Astrocyte of the spinal cord (primary cell): Measurements from ENCODE around the gene CABP4.
A peak's percentile ranks its signal among the peaks of the same experiment; 100 is the strongest.

Source experiments
- DNase-seq: peaks from one replicate; pipeline ENCODE4 v3.0.0; 2011; ENCODE audit warnings: low read depth, low spot score
- H3K4me3 ChIP-seq: 2 replicates; pipeline ENCODE4 v1.5.1; 2011; ENCODE audit warnings: low read depth, mild to moderate bottlenecking, low read length, moderate library complexity
- in situ Hi-C: cut with HindIII; loops from 2 replicates; pipeline ENCODE4 v1.10.0; 2017; ENCODE audit warnings: low sequenced_read_pairs
- TF ChIP-seq, protein P1 (sequence below): IDR thresholded peaks from 2 replicates; pipeline ENCODE4 v1.5.1; 2012; ENCODE audit warnings: low read depth, mild to moderate bottlenecking, low read length, inconsistent platforms

Gene CABP4

DNA sequence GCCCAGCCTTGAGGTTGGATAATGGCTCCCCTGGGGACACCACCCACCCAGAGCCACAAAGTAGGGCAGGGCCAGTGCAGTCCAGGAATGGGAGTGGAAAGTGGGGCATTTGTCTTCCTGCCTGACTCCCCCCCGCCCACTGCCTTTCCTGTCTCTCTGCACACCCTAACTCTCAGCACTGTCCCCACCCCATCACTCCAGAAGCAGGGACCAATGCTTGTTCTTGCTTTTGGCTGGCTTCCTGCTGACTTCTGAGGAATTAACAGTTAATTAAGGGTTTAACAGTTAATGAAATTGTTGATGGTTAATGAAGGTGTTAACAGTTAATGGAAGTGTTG lies 45.3 kb downstream of the CABP4 start:
- TF ChIP-seq, protein P1, sequence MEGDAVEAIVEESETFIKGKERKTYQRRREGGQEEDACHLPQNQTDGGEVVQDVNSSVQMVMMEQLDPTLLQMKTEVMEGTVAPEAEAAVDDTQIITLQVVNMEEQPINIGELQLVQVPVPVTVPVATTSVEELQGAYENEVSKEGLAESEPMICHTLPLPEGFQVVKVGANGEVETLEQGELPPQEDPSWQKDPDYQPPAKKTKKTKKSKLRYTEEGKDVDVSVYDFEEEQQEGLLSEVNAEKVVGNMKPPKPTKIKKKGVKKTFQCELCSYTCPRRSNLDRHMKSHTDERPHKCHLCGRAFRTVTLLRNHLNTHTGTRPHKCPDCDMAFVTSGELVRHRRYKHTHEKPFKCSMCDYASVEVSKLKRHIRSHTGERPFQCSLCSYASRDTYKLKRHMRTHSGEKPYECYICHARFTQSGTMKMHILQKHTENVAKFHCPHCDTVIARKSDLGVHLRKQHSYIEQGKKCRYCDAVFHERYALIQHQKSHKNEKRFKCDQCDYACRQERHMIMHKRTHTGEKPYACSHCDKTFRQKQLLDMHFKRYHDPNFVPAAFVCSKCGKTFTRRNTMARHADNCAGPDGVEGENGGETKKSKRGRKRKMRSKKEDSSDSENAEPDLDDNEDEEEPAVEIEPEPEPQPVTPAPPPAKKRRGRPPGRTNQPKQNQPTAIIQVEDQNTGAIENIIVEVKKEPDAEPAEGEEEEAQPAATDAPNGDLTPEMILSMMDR = no peak
- in situ Hi-C loops = no loop called here
- H3K4me3 ChIP-seq = no peak overlapping the region
- no peak for DNase-seq

DNA sequence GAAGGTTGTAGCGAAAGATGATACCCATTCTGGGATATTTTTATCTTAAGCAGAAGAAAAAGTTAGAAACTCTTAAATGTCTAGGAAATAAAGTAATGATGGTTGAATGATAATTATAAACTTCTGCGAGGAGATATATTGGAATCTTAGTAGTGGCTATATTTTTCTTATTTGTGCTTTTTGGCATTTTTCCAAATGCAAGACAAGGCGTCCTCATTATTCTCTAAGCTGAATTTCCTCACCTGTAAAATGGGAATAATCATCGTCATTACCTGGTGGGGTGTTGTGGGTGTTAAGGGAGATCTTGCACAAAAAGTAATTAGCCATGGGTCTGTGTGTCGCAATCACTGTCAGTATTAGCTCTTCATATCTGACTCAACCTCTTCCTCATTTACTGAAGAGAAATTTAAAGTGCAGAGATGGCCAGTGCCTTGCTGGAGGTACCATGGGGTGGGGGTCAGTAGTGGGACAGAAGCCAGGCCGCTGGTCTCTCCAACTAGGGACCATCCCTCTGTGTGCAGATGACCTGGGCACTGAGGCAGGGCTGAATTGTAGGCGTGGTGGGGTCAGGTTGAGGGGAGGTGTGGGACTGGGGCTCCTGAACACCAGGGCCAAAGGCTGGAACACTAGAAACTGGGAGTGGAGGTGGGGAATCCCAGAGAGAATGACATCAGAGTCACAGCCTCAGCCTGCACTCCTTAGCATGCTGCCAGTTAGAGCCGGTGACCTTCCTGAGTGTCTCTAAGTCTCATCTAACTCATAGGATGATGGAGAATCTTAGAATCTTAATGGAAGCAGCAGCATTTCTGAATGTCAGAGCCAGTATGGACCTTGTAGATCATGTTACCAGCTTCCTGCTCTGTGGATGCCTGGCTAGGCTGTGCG lies 45.9 kb downstream of the CABP4 start:
- H3K4me3 ChIP-seq = no peak overlapping the region
- no peak for DNase-seq
- in situ Hi-C loops = no loop called here
- TF ChIP-seq, protein P1 = no peak

DNA sequence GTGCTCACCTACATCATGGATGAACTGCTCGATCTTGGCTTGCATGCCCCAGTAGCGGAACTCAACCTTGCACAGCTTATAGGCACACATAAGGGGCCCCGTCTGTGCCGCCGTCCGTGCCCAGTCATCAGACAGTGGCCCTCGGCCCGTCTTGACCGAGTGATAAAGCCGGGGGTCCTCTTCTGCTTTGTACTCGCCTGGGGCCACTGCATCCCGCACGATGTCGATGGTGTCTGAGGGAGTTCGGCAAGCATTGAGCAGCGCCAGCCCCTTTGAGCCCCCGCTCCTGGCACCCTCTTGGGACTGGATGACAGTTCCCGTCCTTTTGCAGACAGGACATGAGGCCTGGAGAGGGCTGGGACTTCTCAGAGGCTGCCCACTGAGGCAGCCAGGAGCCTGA lies 46.7 kb downstream of the CABP4 start:
- in situ Hi-C loops = no loop called here
- TF ChIP-seq, protein P1 = no peak
- no peak for DNase-seq
- no peak overlapping the region for H3K4me3 ChIP-seq

DNA sequence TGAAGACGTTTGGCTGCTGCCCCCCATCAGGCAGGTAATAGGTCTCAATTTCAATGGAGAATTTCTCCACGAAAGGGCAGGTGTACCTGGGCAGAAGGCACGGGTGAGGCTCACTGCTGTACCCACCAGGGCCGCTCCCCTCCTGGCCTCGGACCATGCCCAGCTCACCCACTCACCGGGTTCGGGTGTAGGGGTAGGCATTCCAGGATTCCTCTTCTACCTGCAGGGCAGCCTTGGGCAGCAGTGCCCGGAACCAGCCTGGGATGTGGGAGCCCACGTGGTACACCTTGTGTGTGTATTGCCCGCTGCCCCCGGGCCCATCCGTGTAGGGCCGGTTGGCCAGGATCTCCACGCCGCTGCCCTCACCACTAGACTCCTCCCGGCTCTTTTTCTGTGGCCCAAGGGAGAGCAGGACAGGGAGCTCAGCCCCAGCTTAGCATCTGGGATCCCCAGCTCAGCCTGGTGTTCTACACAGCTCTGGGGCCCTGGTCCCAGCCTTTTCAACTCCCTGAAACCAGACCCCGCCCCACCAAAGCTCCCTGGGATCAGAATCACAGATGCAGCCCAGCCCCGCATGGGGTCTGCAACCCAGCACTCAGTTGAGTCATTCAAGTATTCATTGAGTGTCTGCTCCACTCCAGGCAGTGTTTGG lies 47.3 kb downstream of the CABP4 start:
- in situ Hi-C loops = no loop called here
- TF ChIP-seq, protein P1 = no peak
- no peak for DNase-seq
- no peak overlapping the region for H3K4me3 ChIP-seq

DNA sequence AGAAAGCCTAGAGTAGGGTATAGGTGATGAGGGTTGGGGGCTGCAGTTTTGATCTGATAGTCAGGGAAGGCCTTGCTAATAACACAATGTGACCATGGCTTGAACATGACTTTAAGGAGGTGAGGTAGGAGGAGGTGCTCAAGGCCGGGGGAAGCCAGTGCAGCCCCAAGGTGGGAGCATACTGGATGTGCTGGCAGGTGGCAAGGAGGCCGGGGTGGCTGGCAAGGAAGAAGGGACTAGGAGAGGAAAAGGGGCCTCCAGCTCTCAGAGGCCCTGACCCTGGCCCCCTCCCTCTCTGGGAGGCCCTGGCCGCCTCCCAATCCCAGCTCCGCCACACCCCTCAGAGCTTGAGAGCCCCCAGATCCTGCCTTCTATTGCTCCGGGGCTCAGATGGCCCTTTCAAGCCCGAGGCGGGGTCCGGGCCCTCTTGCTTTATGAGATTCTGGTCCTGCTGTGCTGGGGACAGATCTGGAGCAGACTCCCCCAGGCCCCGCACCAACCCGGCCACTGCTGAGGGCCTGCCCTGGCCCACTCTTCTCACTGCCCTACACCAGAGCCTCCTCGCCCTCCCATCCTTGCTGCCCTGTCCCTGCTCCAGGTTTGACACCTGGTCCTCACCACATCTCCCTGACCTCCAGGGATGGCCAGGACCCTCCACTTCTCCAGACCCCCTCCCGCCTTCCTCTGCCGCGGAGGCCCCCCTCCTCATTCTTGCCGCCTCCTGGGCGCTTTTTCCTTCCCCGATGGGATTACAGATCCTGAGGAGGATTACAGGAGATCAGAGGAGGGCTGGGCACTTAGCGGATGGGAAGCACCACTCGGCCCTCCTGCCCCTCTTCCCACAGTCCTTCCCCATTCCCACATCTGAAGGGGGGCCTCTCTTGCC lies 48.2 kb downstream of the CABP4 start:
- in situ Hi-C loops = no loop called here
- H3K4me3 ChIP-seq = peak overlapping the region; percentile 55
- no peak for DNase-seq
- TF ChIP-seq, protein P1 = no peak
